22Rv1 (cell line): ENCODE results near the gene NELL1.
A peak's percentile ranks its signal among the peaks of the same experiment; 100 is the strongest.
"Not testable (repeated sequence)": the region's sequence is repeated elsewhere in the genome, so short reads cannot be mapped to it uniquely, and the experiment has no call there.

Experiments used
- H3K27ac ChIP-seq: fragments of 450-650 bp; 2 replicates; pipeline ENCODE4 v1.5.1; 2017
- ZFX ChIP-seq: fragments of 450-650 bp; IDR thresholded peaks from 2 replicates; pipeline ENCODE4 v1.6.1; 2017; ENCODE audit warnings: antibody characterized with exemption, borderline replicate concordance
- TF ChIP-seq, protein P1 (sequence below): fragments of 450-650 bp; IDR thresholded peaks from 2 replicates; pipeline ENCODE4 v1.5.1; 2017; ENCODE audit warnings: mild to moderate bottlenecking

Gene NELL1

DNA sequence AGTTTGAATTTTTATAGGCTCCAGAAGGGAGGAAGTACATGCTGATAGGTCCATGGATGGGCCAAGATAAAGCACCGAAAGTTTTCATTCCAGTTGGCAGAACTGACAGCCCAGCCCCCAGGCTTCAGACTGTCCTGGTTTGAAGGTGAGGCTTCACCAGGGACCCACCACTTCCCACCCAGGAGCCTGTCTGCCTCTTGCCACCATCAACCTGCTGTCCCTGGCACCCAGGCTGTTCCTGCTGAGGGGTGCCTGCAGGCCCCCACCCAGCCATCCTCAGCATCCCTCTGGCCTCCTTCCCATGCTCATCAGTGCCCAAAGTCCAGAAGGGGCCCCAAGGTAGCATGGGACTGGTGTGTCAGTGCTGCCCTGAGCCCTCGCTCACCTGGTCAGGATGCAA, 463.9 kb downstream of the NELL1 start:
- TF ChIP-seq, protein P1, sequence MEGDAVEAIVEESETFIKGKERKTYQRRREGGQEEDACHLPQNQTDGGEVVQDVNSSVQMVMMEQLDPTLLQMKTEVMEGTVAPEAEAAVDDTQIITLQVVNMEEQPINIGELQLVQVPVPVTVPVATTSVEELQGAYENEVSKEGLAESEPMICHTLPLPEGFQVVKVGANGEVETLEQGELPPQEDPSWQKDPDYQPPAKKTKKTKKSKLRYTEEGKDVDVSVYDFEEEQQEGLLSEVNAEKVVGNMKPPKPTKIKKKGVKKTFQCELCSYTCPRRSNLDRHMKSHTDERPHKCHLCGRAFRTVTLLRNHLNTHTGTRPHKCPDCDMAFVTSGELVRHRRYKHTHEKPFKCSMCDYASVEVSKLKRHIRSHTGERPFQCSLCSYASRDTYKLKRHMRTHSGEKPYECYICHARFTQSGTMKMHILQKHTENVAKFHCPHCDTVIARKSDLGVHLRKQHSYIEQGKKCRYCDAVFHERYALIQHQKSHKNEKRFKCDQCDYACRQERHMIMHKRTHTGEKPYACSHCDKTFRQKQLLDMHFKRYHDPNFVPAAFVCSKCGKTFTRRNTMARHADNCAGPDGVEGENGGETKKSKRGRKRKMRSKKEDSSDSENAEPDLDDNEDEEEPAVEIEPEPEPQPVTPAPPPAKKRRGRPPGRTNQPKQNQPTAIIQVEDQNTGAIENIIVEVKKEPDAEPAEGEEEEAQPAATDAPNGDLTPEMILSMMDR: no peak
- no peak for TF ChIP-seq ZFX
- H3K27ac ChIP-seq: no peak overlapping the region

DNA sequence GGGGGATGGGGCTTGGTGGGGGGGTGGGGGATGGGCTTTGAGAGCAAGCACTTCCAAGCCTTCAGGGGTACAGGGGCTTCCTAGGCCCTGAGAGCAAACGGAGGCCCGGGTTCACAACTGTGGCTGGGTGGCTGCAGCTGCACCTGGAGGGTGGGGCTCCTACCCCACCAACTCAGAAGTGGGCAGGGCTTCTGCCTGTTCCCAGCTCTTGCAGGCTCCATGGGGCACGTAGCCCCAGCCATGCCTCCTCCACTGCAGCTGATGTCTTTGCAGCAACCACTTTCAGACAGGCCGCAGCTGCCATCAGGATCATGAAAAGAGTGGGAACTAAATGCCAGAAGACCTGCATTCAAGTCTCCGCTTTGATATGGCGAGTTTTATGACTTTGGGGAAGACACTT, 464.3 kb downstream of the NELL1 start:
- H3K27ac ChIP-seq: no peak overlapping the region
- no peak for TF ChIP-seq ZFX
- TF ChIP-seq, protein P1: no peak

DNA sequence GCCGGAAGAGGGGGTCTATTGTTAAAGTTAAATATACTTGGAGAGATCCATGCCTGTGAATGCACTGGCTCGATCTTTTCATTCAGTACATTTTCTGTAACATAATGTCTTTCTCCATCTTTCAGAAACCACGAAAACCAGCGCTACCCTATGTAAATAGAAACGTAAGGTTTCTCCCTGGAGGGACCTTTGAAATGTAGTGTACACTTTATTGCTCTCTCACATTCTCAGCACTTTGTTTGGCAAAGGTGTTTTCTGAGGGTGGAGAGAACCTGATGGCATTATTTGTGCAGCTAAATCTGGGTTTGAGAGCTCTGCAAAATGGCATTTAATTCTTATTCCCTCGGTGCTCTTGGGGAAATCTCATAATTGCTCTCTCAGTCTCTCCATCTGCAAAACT, 468.4 kb downstream of the NELL1 start:
- H3K27ac ChIP-seq: no peak overlapping the region

DNA sequence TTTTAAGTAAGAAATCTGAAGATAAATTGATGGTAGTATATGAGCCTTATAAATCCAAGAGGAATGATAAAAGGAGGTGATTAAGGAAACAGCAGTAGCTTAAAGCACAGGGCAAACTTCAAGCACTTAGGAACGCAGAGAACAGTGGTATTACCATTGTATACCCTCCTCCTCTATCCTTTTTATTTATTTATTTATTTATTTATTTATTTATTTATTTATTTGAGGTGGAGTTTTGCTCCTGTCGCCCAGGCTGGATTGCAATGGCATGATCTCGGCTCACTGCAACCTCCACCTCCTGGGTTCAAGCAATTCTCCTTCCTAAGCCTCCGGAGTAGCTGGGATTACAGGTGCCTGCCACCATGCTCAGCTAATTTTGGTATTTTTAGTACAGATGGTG, 472.2 kb downstream of the NELL1 start:
- H3K27ac ChIP-seq: not testable (repeated sequence)

More for the DNA sequence above, 468.4 kb downstream of the NELL1 start:
- no peak for TF ChIP-seq ZFX
- TF ChIP-seq, protein P1: no peak

DNA sequence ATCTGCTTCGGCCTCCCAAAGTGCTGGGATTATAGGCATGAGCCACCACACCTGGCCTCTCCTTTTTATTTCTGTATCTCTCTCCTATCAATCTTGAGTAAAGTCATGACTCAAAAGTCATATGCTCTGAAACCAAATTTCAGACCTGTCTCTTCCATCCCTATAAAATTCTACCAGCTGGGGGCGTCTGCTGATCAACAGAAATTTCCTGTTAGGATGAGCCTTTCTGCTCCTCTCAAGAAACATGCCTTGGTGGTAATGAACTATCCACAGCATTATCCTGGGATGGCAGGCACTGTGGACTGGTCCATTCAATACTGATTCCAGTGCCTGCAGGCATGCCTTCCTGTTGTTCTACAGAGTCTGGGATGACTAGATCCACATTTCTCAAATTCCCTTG, 472.6 kb downstream of the NELL1 start:
- TF ChIP-seq, protein P1: peak; percentile 35
- no peak for TF ChIP-seq ZFX

DNA sequence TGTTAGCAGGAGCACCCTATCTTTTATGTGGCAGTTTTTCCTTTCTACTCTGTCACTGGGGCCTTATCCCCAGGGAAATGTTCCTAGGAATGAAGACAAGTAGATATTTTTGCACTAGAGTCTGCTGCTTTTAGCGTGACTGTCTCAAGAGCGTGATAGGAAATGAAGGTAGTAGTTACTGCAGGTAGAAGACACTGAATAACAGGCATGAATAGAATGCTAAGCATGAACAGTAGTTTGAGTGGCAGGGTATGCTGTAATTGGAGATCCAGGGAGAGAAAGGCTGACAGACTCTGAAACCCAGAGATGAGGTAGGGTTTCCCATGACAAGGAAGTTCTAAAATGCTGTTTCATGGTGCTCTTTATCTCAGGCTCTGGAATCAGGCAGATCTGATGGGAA, 475.1 kb downstream of the NELL1 start:
- TF ChIP-seq, protein P1: no peak
- no peak for TF ChIP-seq ZFX
- H3K27ac ChIP-seq: no peak overlapping the region

More for the DNA sequence above, 472.6 kb downstream of the NELL1 start:
- no peak overlapping the region for H3K27ac ChIP-seq

DNA sequence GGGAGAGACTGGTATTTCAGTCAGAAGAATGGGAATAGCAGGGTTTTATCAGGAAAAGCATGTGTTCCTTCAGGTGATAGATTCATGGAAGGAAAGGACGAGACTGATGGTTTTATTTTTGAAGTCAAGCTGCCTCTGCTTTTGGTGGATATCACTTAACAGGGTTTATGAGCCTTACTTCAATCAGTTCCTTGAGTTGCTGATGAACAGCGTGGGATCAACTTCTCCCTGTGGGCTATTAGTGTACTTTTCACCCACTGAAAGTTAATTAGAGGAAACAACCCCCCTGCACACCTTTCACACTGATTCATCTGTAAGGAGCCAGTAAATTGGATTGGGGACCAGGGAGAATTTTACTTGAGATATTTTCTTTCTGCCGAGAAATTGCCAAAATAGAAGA, 479.0 kb downstream of the NELL1 start:
- TF ChIP-seq ZFX: no peak
- TF ChIP-seq, protein P1: no peak
- no peak overlapping the region for H3K27ac ChIP-seq

DNA sequence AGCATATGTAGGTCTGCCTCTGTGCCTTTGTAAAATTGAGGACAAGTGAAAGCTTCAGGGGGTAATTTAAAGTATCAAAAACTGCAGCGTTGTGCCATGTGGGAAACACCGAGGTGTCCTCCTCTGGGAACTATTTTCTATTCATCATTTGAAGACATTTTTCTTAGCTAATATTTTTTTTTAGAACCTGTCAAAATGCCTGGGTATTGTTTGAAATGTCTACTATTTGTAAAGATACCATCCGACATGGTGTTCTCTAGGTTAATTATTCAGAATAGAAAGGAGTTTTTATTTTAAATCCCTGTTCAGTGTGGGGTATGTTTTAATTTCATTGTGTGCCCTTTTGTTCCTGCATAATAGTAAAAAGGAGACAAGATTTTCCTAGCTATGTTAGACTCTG, 490.8 kb downstream of the NELL1 start:
- no peak overlapping the region for H3K27ac ChIP-seq
- TF ChIP-seq ZFX: no peak
- TF ChIP-seq, protein P1: no peak
